IPS-NIHi7 (cell line): ENCODE measurements around the gene FAM151B.

Experiments used
- DNase-seq: peaks from one replicate; pipeline ENCODE4 v3.0.0; 2012; ENCODE audit warnings: mixed read lengths; ENCODE audit errors: extremely low spot score

The FAM151B gene

DNA sequence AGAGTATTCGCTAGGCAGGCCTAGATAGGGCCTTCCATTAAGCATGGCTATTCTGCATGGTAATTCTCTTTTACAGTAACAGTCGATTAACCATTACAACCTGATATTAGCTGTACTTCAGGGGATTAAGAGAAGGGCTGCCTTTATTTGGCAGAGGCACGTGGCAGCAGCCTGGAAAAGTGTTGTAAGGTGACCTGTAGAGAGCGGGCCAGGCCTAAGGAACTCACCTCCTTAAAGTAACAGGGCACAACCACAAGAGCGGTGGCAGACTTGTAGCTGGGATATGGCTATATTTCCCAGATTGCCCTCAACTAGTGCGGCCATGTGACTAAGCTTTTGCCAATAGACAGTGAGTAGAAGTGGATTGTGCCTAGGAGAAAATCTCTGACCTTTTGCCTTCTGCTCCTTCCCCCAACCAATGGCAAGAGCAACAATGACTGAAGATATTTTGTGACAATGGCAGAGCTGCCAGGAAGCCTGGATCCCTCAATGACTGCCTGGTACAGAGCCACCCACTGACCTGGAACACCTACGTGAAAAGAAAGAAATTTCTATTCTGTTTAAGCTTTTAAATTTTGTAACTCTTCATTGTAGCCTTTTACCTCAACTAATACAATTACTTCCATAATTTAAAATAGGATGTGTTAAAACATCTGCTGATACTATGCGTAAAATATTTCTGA lies 101.1 kb downstream of the FAM151B start:
- no peak for DNase-seq

DNA sequence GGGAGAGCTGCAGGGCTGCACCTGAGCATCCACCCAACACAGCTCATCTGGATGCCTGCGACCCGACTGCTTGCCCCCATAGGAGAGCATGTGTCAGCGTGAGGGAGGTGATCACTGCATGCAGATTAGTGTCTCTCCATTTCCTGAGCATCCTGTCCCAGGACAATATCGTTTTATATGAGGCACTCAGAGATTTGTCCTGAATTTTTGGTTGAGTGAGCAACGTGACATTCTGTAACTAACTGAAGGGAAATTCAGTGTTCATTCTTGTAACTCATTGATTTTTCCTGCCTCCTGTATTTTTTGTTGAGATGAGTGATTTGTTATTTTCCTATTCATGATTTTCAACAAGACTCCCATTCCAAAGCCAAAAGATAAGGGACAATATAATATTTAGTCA lies 102.9 kb downstream of the FAM151B start:
- no peak for DNase-seq

DNA sequence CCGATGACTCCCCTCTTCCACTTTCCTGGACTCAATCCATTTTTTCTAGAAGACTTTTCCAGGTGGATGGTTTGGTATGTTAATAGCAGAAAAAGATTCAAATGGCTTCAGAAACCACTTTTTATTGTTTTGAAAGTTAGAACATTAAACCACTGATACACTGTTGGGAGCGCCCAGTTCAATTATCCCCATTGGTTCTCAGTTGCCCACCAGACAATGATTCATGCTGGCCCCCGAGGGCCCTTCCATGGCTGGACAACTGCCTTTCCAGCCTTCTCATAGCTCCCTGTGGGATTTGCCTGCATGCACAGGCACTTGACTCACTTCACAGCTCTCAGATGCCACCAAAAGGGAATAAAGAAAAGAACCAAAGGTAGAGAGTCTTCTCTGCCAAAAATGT lies 103.5 kb downstream of the FAM151B start:
- no peak for DNase-seq

DNA sequence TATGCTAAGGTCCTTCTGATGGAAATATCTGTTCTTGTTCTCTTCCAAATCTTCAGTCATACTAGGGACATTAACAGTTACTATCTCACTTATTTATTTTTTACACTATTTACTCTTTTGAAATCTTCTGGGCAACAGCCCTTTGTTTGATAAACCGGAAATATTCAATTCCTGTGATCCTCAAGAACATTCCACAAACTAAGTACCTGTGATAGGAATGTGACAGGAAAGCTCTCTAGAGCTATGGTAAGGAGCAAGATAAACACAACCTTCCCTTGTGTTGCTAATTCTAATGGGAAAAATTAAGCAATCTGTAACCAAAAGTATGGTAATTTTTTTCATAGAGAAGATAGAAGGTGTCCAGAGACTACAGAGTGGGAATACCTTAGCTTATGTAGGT lies 104.2 kb downstream of the FAM151B start:
- DNase-seq: no peak
